HG02623 (cell line): ENCODE results near the gene CELA1.

ENCODE experiments used
- ATAC-seq: cut with Tn5 transposase; IDR thresholded peaks from one replicate; pipeline ENCODE4 v1.9.1; 2021; ENCODE audit warnings: moderate library complexity; ENCODE audit not compliant: unreplicated experiment

The CELA1 gene

GRCh38 chr12:51346581-51346980 is at the start of gene CELA1:
CELA1 (minus strand) TSS chr12:51346679; CDS start chr12:51346638, 41 bp downstream.
- no peak for ATAC-seq

- peak; percentile 39 for ATAC-seq
Measured at GRCh38 chr12:51395283-51396230, 49.1 kb upstream of the CELA1 start.

DNA sequence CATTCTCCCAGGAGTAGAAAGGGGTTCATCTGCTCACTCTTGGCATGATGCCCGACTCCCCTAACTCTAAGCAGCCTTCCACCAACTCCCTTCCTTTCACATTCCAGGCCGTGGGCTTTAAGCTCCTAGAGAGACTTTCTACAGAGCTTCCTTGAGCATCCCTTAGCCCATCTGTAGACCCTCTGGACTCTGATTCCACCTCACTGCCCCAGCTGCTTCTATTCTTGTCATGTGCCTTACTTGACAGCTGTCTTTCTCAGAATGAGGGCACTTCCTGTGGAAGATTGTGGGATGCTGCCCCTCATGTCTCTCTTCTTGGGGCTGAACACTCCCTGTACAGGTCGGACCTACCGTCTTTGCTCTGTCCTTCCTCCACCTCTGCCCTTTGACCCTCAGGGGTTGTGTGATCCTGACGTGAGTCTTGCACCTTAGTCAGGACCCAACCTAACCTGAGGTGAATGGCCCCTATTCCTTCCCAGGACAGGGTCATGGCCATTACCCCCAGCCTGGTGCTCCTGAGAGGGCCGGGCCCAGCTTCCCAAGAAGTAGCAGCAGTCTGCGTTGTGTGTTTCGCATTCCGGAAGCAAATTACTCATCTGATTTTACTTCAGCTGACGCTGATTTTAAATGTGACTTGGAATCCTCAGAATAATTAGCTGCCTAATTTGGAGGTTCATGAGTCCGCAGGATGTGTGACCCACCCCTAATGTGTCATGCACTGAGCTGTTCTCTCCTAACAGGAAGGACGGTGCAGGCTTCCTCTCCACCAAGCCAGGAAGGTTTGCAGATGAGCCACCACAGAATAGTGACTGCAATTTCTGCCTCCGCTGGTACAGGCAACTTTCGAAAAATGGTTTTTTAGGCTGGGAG is 47.4 kb upstream of the CELA1 start:
- ATAC-seq: no peak

DNA sequence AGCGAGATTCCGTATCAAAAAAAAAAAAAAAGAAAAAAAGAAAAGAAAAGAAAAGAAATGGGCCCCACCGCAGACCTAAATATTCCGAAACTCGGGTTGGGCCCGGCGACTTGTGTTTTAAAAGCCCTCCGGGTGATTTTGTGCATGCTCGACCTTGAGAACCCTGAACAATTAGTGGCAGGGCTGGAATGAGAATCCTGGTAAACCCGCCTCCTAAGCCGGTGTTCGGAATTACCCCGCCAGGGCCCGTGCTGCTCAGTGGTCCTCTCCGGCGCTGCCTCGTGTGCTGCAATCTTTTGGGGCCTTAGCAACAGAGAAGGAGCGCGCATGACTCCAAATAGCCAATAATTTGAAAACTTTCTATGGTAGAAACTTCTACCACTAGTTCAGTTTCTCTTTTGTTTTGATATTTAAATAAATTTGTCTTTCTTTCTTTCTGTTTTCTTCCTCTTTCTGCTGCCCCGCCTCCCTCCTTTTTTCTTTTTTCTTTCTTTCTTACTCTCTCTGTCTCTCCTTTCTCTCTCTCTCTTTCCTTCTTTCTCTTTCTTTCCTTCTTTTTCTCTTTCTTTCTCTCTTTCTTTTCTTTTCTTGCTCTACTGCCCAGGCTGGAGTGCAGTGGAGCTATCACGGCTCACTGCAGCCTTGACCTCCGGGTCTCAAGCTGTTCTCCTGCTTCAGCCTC is 46.2 kb upstream of the CELA1 start:
- peak; percentile 30 for ATAC-seq

- peak; percentile 44 for ATAC-seq
Measured at GRCh38 chr12:51391283-51392123, 45.0 kb upstream of the CELA1 start, which contains the start of gene GALNT6. GALNT6 (minus strand) TSS chr12:51391406; CDS start chr12:51379781, 11,625 bp downstream.

DNA sequence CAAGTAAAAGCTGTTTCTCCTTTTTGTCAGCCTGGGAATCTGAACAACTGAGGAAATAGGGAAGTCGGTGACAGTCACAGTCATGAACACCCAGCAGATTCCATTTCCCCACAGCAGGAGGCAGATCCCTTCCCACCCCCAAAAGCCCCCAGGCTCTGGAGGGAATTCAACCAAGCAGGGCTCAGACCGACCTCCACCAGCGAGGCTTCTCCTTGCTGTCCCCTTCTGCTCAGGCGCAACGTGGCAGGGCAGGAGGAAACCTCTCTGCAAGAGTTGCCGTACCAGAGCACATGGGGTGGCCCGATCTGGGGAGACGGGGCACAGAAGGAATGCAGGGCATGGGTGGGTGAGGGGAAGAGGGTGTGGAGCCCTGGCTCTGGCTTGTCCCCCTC is 44.4 kb upstream of the CELA1 start:
- peak; percentile 8 for ATAC-seq

DNA sequence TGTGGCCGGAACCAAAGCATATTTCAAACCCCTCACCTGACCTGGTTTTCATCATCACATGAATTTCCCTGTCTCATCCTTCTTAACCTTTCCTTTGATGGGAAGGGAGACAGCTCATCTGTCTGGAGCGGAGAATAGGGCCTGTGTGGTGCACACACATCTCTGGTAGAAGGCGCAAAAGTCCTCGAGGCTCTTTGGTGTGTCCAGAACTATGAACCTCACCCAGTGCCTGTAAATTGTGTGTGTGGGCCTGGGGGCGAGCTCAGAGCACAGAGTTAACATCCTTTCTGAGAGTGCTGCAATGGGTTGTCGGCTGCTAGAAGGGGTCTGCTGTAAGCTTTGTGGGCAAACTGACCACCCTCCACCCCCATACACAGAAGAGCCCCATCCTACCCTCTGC is 44.0 kb upstream of the CELA1 start:
- ATAC-seq: no peak

GRCh38 chr12:51389302-51389999 is 43.0 kb upstream of the CELA1 start:
- ATAC-seq: no peak

DNA sequence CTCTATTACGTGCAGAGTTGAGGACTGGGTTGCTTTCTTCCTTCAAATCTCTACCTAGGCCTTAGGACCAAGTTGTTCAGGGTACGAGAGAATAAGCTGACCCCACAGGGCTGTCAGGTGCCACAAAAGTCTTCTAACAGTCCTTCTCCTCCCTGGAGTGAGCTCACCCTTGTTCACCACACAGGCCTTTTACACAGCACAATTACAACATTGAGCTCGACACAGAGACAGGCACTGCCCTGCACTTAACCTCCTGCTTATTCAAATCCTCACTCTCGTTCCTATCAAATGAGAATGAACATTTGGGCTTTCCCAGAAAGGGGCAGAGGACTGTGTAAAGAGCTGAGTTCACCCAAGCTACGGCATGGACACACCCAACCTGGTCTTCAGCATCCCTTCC is 42.4 kb upstream of the CELA1 start:
- no peak for ATAC-seq

DNA sequence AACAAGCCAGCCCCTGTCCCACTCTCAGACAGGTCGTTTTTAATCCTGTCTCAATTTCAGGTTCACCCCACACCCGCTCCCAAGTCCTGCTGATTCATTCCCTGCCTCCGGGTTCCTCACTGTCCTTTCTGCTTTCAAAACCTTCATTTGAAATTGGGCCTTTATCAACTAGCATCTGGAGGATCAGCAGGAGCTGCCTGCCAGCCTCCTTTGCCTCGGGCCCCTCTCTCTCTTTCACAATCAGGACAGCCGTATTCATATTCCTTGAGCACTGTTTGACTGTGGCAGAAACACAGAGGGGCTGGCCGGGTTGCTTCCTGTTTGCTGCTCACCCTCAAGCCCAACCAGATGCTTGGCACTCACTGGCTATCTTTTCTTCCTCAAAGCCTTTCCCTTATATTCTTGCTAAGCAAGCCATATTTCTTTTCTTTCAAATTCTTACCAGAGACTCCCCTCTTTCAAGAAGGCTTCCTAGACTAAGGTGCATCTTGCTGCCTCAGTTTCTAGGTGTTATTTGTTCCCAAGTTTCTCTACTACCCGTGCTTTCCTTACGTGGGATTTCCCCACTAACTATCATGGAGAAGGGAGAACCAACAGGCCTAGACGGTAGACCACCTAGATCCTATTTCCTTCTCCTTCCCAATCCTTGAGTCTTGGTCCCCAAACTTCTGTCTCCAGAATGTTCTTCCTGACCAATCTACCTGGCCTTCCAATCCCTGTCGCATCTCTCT is 41.8 kb upstream of the CELA1 start:
- ATAC-seq: no peak

DNA sequence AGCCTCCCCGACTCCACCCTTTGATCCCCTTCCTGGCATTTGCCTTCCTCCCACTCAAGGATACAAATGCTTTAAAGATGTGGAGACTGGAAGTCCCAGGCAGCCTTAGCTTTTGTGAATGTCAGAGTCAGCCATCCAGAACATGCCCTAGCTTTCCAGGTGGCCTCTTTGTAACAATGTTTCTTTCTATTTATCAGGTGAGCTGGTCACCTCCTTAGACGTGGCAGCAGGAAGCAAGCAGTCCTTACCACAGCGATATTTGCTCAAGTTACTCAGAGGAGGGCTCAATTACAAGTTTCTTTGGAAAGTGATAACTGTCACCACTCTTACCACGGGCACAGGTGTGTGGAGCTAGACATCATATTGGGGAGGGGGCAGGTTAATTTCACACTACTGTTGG is 39.9 kb upstream of the CELA1 start:
- no peak for ATAC-seq

GRCh38 chr12:51383269-51383905 is 36.9 kb upstream of the CELA1 start:
- no peak for ATAC-seq

DNA sequence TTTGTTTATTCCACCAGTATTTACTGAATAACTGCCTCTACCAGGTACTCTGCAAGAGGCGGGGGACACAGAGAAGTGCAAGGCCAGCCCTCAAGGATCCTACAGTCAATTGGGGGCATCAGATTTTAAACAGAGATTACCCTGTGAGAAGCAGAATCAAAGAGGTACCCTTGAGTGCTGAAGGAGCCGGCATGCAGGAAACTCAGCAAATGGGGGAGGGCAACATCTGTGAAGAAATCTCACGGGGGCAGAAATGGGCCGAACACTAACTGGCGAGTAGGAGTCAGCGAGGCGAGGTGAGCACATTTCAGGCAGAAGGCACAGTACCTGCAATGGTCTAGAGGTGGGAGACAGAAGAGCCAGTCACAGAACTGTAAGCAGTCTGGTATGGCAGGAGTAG is 35.7 kb upstream of the CELA1 start:
- no peak for ATAC-seq

- no peak for ATAC-seq
Measured at GRCh38 chr12:51381226-51382079, 35.0 kb upstream of the CELA1 start.

DNA sequence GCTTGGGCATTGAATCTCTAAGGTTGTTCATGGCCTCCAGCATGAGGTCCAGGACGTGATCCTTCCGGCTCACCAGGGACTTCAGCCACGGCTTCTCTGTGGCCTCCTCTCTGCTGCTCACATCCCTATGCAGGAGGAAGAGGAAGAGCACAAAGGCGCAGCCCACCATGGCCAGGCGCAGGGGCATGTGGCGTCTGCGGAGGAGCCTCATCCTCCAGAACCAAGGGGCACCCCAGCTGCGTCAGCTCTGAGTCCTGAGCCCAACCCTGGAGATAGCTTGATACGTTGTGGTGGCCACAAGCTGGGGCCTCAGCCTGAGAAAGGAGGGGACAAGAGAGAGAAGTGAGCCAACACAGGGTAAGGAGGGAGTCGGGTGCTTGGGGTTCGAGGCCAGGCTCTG is 33.1 kb upstream of the CELA1 start:
- ATAC-seq: no peak

DNA sequence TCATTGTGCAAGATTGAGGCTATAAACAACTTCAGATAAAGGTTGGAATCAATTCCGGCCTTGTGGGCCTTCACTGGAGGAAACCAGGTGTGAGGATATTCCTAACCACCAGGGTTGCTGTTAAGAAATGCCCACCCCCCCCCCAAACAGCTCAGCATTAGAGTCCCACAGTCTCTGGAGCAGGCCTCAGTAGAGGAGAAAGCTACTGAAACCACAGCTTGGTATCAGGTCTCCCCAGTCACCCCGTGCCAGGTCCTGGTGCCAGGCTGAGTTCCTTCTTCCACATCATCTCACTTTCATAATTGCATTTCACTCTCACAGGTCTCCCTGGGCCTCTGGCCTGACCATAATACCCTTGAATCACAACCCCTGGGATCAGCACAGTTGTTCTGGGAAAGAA is 32.3 kb upstream of the CELA1 start:
- ATAC-seq: no peak
